ENCODE results near the gene CENPH. TPM values are rescaled to one million over a fixed set of nuclear protein-coding genes. Genes with fewer than 3 reads are reported as not detected.
A peak's percentile ranks its signal among the peaks of the same experiment; 100 is the strongest.

Gene CENPH
- total RNA-seq, 1 experiment from 2014 or later = 79.0 TPM

GRCh38 chr5:69202497-69202896, 13.1 kb downstream of the CENPH start:
- Mint-ChIP-seq H3K9me3 (no peaks in the 10 kb centered on the region), H3K27me3 (ENCODE audit: low read depth) (no peaks in the 10 kb centered on the region), H3K4me3 (no peak overlapping the region), H3K27ac (no peak overlapping the region), H3K36me3 (peaks cover 61% of the 10 kb centered on the region), H3K4me1 (no peaks in the 10 kb centered on the region)
- DNase-seq (ENCODE audit: low spot score) (no peak), ATAC-seq (no peak)
- CTCF ChIA-PET = no interaction called here
- POLR2A ChIA-PET = no interaction called here
- no peak for TF ChIP-seq ZNF317 (CRISPR knock-in tag; IDR thresholded peaks at IDR 0.05; ENCODE audit: borderline replicate concordance, low read depth)
- TF ChIP-seq FOXP4 (CRISPR knock-in tag; IDR thresholded peaks at IDR 0.05) = no peak
- no peak for TF ChIP-seq ATF6 (CRISPR knock-in tag; IDR thresholded peaks at IDR 0.05)
- no peak for TF ChIP-seq TEAD4 (CRISPR knock-in tag; IDR thresholded peaks at IDR 0.05)
- no peak for TF ChIP-seq FOXP1 (CRISPR knock-in tag; IDR thresholded peaks at IDR 0.05; ENCODE audit: borderline replicate concordance)
- TF ChIP-seq CBFB (CRISPR knock-in tag; IDR thresholded peaks at IDR 0.05; ENCODE audit: low read depth) = no peak
- no peak for TF ChIP-seq SMAD3 (CRISPR knock-in tag; IDR thresholded peaks at IDR 0.05; ENCODE audit: borderline replicate concordance)
- TF ChIP-seq ZNF232 (CRISPR knock-in tag; IDR thresholded peaks at IDR 0.05) = no peak
- TF ChIP-seq JAZF1 (CRISPR knock-in tag; IDR thresholded peaks at IDR 0.05) = no peak

- ATAC-seq (no peak), DNase-seq (ENCODE audit: low spot score) (no peak)
- H3K27ac Mint-ChIP-seq = no peak overlapping the region
- ChIA-PET POLR2A (no interaction called here), CTCF (no interaction called here)
- H3K4me3 Mint-ChIP-seq = no peak overlapping the region
- H3K36me3 Mint-ChIP-seq = peaks cover 52% of the 10 kb centered on the region
- no peaks in the 10 kb centered on the region for H3K27me3 Mint-ChIP-seq (ENCODE audit: low read depth)
- TF ChIP-seq GABPB1 (CRISPR knock-in tag; IDR thresholded peaks at IDR 0.05) (peak; percentile 50; the same call in 1 of the 2 replicates), PRDM15 (CRISPR knock-in tag; IDR thresholded peaks at IDR 0.05) (no peak)
- no peaks in the 10 kb centered on the region for H3K4me1 Mint-ChIP-seq
- no peaks in the 10 kb centered on the region for H3K9me3 Mint-ChIP-seq
These were observed 17.3 kb downstream of the CENPH start for GRCh38 chr5:69206528-69207190.

- TF ChIP-seq TP53 (CRISPR knock-in tag; IDR thresholded peaks at IDR 0.05) = no peak
- no peak for TF ChIP-seq ELF4 (CRISPR knock-in tag; IDR thresholded peaks at IDR 0.05; ENCODE audit: low read depth)
- no peak for TF ChIP-seq ARID4B (CRISPR knock-in tag; IDR thresholded peaks at IDR 0.05; ENCODE audit: borderline replicate concordance)
- no peak for TF ChIP-seq NR3C1 (CRISPR knock-in tag; conservative IDR thresholded peaks at IDR 0.05; ENCODE audit: low read depth)
- Mint-ChIP-seq H3K4me1 (no peaks in the 10 kb centered on the region), H3K27me3 (ENCODE audit: low read depth) (no peaks in the 10 kb centered on the region), H3K27ac (no peak overlapping the region), H3K4me3 (no peak overlapping the region), H3K9me3 (no peaks in the 10 kb centered on the region), H3K36me3 (peaks cover 38% of the 10 kb centered on the region)
- ATAC-seq (no peak), DNase-seq (ENCODE audit: low spot score) (no peak)
- POLR2A ChIA-PET = interaction anchor here (0.5 kb wide), 1 partner anchor 43 kb away, joined by 7 read pairs; no protein-coding TSS in a partner anchor
- CTCF ChIA-PET = interaction anchor here (3.0 kb wide), 1 partner anchor 116 kb away, joined by 10 read pairs; the partner anchor contains the start of gene SLC30A5
These were observed 20.2 kb downstream of the CENPH start for GRCh38 chr5:69209602-69210001.

All from WTC11 (cell line).